Keratinocyte (primary cell): ENCODE data around the gene GOLIM4. TPM values are rescaled to one million over a fixed set of nuclear protein-coding genes. Genes with fewer than 3 reads are reported as not detected.

Experiments
- DNase-seq: peaks from one replicate; pipeline ENCODE4 v3.0.0-alpha.2; 2011; ENCODE audit warnings: low read depth, missing footprints, low spot score
- FAIRE-seq: peaks from 2 replicates; lab custom pipeline; 2011; peaks lifted over from hg19 to GRCh38; lab: Jason Lieb, UNC
- H2AFZ ChIP-seq: 2 replicates; pipeline ENCODE4 v1.6.0; 2012; ENCODE audit warnings: low read length, control low read depth, inconsistent platforms; ENCODE audit not compliant: control insufficient read depth
- H3K27ac ChIP-seq: 2 replicates; pipeline ENCODE4 v1.5.1; 2011; ENCODE audit warnings: low read length; ENCODE audit not compliant: control insufficient read depth, insufficient read depth
- H3K27me3 ChIP-seq: 3 replicates; pipeline ENCODE4 v1.6.0; 2011; ENCODE audit warnings: low read length; ENCODE audit not compliant: control insufficient read depth, insufficient read depth; ENCODE audit errors: extremely low read depth
- H3K36me3 ChIP-seq, 2 experiments: 2 replicates in 1 of 2; 3 replicates in 1 of 2; pipeline ENCODE4 v1.5.1; 2011; ENCODE audit warnings: low read length in 2 of 2, mild to moderate bottlenecking in 1 of 2; ENCODE audit not compliant: control insufficient read depth in 2 of 2, insufficient read depth in 2 of 2; ENCODE audit errors: extremely low read depth in 1 of 2
- H3K4me1 ChIP-seq: 3 replicates; pipeline ENCODE4 v1.5.1; 2011; ENCODE audit warnings: low read length; ENCODE audit not compliant: control insufficient read depth, insufficient read depth; ENCODE audit errors: extremely low read depth
- H3K4me2 ChIP-seq: 3 replicates; pipeline ENCODE4 v1.6.0; 2011; ENCODE audit warnings: low read depth, low read length; ENCODE audit not compliant: control insufficient read depth, insufficient read depth; ENCODE audit errors: extremely low read depth
- H3K4me3 ChIP-seq, 3 experiments: fragments of 200-600 bp in 1 of 3; sonication (generic) in 1 of 3; 2 replicates in 2 of 3; 3 replicates in 1 of 3; pipeline ENCODE4 v1.5.1; 2011 to 2016; ENCODE audit warnings: low read length in 3 of 3, mild to moderate bottlenecking in 3 of 3, control low read depth in 2 of 3, inconsistent platforms in 1 of 3, low read depth in 1 of 3, mixed read lengths in 1 of 3, mixed run types in 1 of 3, moderate library complexity in 1 of 3; ENCODE audit not compliant: control insufficient read depth in 2 of 3, insufficient read depth in 2 of 3; ENCODE audit errors: extremely low read depth in 1 of 3
- H3K79me2 ChIP-seq: 2 replicates; pipeline ENCODE4 v1.6.0; 2012; ENCODE audit warnings: low read length; ENCODE audit not compliant: control insufficient read depth, insufficient read depth
- H3K9ac ChIP-seq: 3 replicates; pipeline ENCODE4 v1.6.0; 2011; ENCODE audit warnings: low read length; ENCODE audit not compliant: control insufficient read depth, insufficient read depth; ENCODE audit errors: extremely low read depth
- H3K9me1 ChIP-seq: 3 replicates; pipeline ENCODE4 v1.6.0; 2011; ENCODE audit warnings: low read length; ENCODE audit not compliant: control insufficient read depth, insufficient read depth; ENCODE audit errors: extremely low read depth
- H3K9me3 ChIP-seq: 2 replicates; pipeline ENCODE4 v1.5.1; 2012; ENCODE audit warnings: low read depth, low read length; ENCODE audit not compliant: control insufficient read depth
- H4K20me1 ChIP-seq: 3 replicates; pipeline ENCODE4 v1.6.0; 2011; ENCODE audit warnings: low read length; ENCODE audit not compliant: control insufficient read depth, insufficient read depth; ENCODE audit errors: extremely low read depth
- EZH2 ChIP-seq: IDR thresholded peaks from one replicate; pipeline ENCODE4 v1.6.1; 2012; ENCODE audit warnings: inconsistent platforms, mild to moderate bottlenecking, low read length, moderate library complexity
- dilution Hi-C: fragments of 300-500 bp; cut with MboI; formaldehyde crosslinking; loops from one replicate; pipeline ENCODE4 v1.7.0; 2020; ENCODE audit warnings: low sequenced_read_pairs; ENCODE audit not compliant: extremely low pct_ligation_motif_present
- polyA plus RNA-seq, 5 experiments: library from polyadenylated mRNA; depleted of rRNA in 3 of 5; stranded (reverse) in 3 of 5; stranded (forward) in 1 of 5; unstranded in 1 of 5; fragments of >200 nt; gene quantifications; 1 replicate in 1 of 5; 2 replicates in 3 of 5; 3 replicates in 1 of 5; pipeline versions ENCODE4 v1.2.1 to v1.2.3, GENCODE V29; 2011 to 2012; ENCODE audit warnings: missing spikeins in 2 of 5, low read depth in 1 of 5, low replicate concordance in 1 of 5
- TF ChIP-seq, protein P1 (sequence below), 3 experiments: IDR thresholded peaks in 1 of 3; conservative IDR thresholded peaks in 1 of 3; optimal IDR thresholded peaks in 1 of 3; 2 replicates in 2 of 3; 3 replicates in 1 of 3; pipeline versions ENCODE3 to v1.5.1; 2011; ENCODE audit warnings: low read length in 3 of 3, mild to moderate bottlenecking in 3 of 3, moderate library complexity in 2 of 3, control low read depth in 1 of 3, inconsistent platforms in 1 of 3; ENCODE audit not compliant: insufficient read depth in 2 of 3; ENCODE audit errors: extremely low read depth in 1 of 3

GOLIM4 gene
- polyA plus RNA-seq, 1 donor (not counting 4 experiments of a cell fraction or from before 2014, with no cell fraction given) = 13.4 TPM

DNA sequence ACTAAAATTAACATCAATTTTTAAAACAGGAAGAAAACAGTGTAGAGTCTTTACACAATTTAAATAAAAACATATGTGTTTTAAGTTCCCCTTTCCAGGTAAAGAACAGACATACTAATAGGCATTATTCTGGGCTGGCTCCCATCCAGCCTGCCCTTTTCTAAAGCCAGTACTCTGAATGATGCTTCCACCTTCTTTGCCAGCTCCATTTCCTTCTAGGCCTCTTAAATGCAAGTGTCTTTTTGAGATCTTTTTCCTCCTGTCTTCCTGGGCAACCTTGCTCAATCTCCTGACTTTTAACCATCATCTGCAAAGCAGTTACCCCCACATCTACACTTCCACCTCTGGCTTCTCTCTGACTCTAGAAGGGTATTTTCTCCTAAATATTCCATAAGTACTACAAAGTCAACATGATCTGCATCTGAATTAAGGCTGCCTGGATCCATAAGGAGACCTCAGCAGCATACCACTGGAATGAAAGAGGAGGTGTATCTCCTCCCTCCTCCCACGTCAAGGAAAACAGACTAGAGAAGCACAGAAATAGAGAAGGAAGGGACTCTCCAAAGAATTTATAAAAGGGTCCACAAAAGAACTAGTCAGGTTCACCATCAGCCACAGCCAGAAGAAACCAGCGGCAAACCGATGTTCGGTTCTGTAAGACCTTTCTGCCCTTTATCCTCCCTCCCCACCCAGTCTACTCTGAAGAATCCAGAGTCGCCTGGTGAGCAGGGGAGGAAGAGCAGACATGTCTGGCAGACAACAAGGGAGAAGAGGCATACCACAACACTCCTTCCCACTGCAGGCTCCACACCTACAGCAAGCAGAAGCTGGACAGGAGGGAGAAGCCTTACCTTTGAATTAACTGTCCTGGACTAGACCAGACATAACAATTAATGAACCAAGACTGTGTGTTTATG, 47.1 kb downstream of the GOLIM4 start:
- Histone ChIP-seq H3K4me3 (no peak overlapping the region), H3K27me3 (no peaks in the 10 kb centered on the region), H3K4me1 (no peaks in the 10 kb centered on the region), H3K9me1 (no peaks in the 10 kb centered on the region), H3K9ac (no peak overlapping the region), H2AFZ (no peak overlapping the region), H3K79me2 (peaks cover 9% of the 10 kb centered on the region), H3K36me3 (no peaks in the 10 kb centered on the region), H3K9me3 (no peaks in the 10 kb centered on the region), H3K4me2 (no peak overlapping the region), H3K27ac (no peak overlapping the region), H4K20me1 (no peaks in the 10 kb centered on the region)
- dilution Hi-C loops = no loop called here
- FAIRE-seq (no peak), DNase-seq (no peak)
- TF ChIP-seq EZH2 = no peak
- TF ChIP-seq, protein P1, sequence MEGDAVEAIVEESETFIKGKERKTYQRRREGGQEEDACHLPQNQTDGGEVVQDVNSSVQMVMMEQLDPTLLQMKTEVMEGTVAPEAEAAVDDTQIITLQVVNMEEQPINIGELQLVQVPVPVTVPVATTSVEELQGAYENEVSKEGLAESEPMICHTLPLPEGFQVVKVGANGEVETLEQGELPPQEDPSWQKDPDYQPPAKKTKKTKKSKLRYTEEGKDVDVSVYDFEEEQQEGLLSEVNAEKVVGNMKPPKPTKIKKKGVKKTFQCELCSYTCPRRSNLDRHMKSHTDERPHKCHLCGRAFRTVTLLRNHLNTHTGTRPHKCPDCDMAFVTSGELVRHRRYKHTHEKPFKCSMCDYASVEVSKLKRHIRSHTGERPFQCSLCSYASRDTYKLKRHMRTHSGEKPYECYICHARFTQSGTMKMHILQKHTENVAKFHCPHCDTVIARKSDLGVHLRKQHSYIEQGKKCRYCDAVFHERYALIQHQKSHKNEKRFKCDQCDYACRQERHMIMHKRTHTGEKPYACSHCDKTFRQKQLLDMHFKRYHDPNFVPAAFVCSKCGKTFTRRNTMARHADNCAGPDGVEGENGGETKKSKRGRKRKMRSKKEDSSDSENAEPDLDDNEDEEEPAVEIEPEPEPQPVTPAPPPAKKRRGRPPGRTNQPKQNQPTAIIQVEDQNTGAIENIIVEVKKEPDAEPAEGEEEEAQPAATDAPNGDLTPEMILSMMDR (optimal IDR thresholded peaks at IDR 0.05 in 1 of 3, IDR thresholded peaks at IDR 0.05 in 1 of 3, conservative IDR thresholded peaks at IDR 0.05 in 1 of 3; ENCODE audit: extremely low read depth in 1 of 3, insufficient read depth in 2 of 3, low read length in 3 of 3) = no peak

DNA sequence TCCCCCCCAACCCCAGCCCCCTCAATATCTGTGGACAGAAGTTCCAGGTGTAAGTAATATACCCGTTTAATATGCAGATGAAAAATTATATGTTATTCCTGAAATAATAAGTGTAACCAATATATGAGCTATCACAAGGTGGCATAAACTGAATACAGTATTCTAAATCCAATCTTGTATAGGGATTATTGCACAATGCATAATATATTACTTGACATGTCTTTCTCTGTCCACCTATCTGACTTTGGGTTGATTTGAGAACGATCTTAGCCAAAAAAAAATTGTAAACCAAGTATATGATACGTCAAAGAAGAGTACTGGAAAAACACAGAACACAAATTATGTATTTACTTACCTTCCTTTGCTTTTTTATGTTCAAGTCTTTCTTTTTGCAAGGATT, 47.8 kb downstream of the GOLIM4 start:
- FAIRE-seq (no peak), DNase-seq (no peak)
- Histone ChIP-seq H3K4me3 (no peak overlapping the region), H3K4me2 (no peak overlapping the region), H3K27me3 (no peaks in the 10 kb centered on the region), H3K27ac (no peak overlapping the region), H3K9me3 (no peaks in the 10 kb centered on the region), H3K9ac (no peak overlapping the region), H4K20me1 (no peaks in the 10 kb centered on the region), H2AFZ (no peak overlapping the region), H3K36me3 (no peaks in the 10 kb centered on the region), H3K9me1 (no peaks in the 10 kb centered on the region), H3K4me1 (no peaks in the 10 kb centered on the region), H3K79me2 (peaks cover 7% of the 10 kb centered on the region)
- TF ChIP-seq, protein P1 (optimal IDR thresholded peaks at IDR 0.05 in 1 of 3, IDR thresholded peaks at IDR 0.05 in 1 of 3, conservative IDR thresholded peaks at IDR 0.05 in 1 of 3; ENCODE audit: extremely low read depth in 1 of 3, insufficient read depth in 2 of 3, low read length in 3 of 3) = no peak
- no peak for TF ChIP-seq EZH2
- dilution Hi-C loops = no loop called here
